HG03108 (cell line): ENCODE measurements around the gene ZFAND2A.
A peak's percentile ranks its signal among the peaks of the same experiment; 100 is the strongest.
"Not testable (repeated sequence)": the region's sequence is repeated elsewhere in the genome, so short reads cannot be mapped to it uniquely, and the experiment has no call there.

Experiments used
- ATAC-seq: cut with Tn5 transposase; IDR thresholded peaks from one replicate; pipeline ENCODE4 v1.9.1; 2021; ENCODE audit warnings: moderate library complexity; ENCODE audit not compliant: unreplicated experiment

Gene ZFAND2A

GRCh38 chr7:1175967-1176851, 16.2 kb upstream of the ZFAND2A start:
- peak; percentile 52 for ATAC-seq

DNA sequence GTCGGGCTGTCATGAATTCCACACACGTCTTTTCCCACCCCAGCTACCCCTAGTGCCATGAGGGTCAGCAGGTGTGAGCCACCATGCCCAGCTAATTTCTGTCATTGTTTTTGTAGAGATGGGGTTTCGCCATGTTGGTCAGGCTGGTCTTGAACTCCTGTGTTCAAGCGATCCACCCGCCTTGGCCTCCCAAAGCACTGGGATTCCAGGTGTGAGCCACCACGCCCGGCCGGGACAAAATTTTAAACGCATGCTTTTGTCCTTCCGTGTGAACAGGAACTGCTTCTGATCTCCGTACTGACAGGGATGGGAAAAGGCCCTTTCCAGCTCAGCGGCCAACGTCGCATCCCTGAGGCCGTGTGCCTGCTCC, 15.6 kb upstream of the ZFAND2A start:
- ATAC-seq = no peak

DNA sequence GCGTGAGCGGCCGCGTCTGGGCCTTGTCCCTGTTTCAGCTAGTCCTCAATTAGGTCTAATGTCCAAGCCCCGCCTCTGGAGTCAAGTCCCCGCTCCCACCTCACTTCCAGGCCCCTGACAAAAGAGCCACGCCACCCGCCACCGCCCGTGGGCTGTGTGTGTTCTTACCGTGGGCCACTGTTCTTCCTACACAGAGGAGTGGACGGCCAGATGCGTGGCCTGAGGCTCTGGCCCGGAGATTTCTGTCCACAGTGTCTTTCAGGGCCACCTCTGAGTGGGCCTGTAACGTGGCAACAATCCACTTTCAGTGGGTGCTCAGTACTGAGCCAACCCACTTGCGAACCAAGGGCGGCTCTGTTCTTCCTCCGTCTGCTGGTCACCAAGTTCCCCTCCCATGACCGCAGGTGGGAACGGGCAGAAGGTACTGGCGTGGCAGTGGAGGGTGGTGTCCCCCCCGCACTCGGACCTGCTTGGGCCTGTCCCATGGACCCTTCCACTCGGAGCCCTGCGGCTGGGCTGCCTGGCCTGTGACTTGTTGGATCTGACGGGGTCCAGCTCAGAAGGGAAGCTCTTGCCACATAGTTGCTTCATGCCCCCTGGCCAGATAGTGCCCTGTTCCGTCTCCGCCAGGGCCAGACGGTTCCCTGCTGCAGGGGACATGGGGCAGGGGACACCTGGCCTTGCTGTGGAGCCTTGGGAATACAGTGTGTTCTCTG, 15.0 kb upstream of the ZFAND2A start:
- no peak for ATAC-seq

GRCh38 chr7:1174002-1174401, 14.0 kb upstream of the ZFAND2A start:
- no peak for ATAC-seq

DNA sequence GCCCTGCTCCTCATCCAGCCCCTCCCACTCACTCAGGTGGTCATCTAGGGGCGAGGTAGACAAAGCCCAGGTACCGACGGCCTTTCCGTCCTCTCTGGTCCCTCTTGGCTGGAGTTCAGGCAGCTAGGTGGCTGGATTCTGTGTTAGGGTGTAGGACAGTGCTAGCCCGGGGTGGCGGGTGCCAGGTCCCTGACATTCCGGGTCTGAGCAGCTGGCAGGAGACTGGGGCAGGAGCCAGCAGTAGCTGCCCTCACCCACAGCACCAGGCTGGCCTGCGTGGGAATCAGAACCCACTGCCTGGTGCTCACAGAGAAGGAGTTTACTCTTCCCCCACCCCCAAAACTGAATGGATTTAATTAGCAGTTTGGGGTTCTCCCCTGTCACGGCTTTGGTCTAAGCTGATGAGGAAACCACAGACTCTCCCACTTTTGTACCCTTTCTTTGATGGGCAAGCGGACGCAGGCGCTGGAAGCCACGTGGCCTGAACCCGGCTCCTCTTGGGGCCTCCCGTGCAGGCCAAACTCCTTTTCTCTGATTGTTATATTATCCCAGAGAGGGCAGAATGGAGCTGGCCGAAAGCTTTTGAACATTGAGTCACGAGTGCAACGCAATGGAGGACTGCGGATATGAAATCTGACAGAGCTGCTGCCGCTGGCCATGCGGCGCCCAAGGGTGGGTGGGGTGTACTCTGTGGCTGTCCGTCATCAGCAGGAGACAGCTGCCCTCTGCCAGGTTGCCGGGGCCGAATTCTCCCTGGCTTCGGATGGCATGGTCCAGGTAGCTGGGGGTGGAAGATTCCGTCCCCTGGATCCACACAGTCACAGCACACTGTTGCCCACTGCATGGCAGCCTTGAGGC, 12.9 kb upstream of the ZFAND2A start:
- no peak for ATAC-seq

DNA sequence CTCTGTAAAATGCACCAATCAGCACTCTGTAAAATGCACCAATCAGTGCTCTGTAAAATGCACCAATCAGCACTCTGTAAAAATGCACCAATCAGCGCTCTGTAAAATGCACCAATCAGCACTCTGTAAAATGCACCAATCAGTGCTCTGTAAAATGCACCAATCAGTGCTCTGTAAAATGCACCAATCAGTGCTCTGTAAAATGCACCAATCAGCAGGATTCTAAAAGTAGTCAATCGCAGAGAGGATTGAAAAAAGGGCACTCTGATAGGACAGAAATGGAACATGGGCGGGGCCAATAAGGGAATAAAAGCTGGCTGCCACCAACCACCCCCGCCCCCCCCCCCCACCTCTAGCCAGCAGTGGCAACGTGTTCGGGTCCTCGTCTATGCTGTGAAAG, 11.5 kb upstream of the ZFAND2A start:
- not testable (repeated sequence) for ATAC-seq

DNA sequence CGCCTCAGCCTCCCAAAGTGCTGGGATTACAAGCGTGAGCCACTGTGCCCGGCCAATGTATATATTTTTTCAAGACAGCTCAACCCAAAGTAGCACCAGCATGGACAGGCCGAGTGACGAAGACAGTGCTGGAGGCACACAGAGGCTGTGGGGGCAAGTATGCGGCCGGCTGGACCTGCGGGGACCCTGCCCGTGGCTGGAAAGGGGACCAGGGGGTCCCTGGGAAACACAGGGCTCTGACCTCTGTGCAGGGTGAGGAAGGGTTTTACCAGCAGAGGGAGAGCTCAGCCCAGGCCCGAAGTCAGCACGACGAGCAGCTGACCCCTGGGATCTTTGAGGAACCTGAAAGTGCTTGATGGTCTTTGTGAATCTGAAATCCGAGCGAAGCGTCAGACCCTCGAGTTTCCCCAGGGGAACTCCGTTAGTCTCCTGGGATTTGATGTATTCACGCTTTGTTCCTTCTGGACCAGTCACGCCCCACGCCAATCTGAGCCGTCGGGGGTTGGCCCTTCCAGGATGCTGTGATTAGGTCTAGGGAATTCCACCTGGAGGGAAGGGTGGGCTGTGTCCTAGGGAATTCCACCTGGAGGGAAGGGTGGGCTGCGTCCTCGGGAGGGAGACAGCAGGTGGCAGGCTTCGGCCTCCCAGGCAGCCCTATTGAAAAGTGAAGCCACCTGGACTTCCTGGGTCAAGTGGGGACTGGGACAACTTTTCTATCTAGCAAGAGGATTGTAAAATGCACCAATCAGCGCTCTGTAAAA, 10.9 kb upstream of the ZFAND2A start:
- ATAC-seq = no peak

DNA sequence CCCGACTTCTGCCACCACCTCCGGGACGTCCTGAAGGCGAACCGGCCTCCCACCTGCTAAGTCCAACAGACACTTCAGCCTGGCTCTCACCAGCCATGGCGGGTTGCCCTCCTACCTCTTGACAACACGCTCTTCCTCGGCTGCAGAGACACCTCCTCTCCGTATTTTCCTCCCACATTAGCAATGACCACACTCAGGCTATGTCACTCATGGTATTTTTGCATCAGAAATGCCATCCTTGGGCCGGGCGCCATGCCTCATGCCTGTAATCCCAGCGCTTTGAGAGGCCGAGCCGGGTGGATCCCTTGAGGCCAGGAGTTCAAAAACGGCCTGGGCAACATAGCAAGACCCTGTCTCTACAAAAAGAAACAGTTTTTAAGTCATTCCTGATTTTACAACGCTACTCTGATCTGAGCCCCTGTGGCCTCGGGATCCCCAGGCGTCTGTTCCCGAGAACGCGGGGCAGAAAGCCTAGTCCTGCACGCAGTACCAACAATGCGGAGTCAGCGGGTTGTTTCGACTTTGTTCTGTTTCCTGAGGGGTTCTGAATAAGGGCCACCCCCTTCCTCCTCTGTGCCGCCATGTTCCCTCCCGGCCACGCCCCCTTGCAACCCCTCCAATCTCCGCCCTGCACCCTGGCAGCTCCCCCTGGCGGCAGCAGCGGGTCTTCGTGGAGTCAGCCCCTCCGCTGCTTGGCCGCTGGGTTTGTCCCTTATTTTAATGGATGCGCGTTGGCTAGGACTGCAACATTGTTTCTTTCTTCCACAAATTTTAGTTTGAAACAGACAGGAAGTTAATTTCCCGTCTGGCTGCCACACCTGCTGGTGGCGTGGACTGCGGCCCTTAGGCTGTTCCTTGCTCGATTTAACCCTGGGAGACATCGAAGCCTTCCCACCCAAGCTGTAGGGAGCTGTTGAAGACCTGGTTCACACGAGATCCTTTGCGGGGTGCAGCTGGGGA, 9.7 kb upstream of the ZFAND2A start:
- peak; percentile 90 for ATAC-seq

GRCh38 chr7:1168422-1168821, 8.4 kb upstream of the ZFAND2A start:
- ATAC-seq = no peak

DNA sequence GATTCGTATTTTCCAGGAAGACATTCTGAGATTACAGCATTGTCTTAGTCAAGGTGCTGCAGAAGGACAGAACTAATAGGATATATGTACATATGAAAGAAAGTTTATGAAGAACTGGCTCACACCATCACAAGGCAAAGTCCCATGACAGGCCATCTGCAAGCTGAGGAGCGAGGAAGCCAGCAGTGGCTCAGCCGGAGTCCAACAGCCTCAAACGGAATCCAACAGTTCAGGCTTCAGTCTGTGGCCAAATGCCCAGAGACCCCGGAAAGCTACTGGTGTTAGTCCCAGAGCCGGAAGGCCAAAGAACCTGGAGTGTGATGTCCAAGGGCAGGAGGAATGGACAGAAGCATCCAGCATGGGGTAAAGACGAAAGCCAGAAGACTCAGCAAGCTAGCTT, 4.4 kb upstream of the ZFAND2A start:
- no peak for ATAC-seq

- ATAC-seq = no peak
Measured at GRCh38 chr7:1163121-1163520, 3.1 kb upstream of the ZFAND2A start.

- no peak for ATAC-seq
Measured at GRCh38 chr7:1160670-1161021, 650 bp upstream of the ZFAND2A start.

GRCh38 chr7:1159231-1159630, 765 bp downstream of the ZFAND2A start:
- ATAC-seq = not testable (repeated sequence)

- no peak for ATAC-seq
Measured at GRCh38 chr7:1158203-1159126, 1.5 kb downstream of the ZFAND2A start.

DNA sequence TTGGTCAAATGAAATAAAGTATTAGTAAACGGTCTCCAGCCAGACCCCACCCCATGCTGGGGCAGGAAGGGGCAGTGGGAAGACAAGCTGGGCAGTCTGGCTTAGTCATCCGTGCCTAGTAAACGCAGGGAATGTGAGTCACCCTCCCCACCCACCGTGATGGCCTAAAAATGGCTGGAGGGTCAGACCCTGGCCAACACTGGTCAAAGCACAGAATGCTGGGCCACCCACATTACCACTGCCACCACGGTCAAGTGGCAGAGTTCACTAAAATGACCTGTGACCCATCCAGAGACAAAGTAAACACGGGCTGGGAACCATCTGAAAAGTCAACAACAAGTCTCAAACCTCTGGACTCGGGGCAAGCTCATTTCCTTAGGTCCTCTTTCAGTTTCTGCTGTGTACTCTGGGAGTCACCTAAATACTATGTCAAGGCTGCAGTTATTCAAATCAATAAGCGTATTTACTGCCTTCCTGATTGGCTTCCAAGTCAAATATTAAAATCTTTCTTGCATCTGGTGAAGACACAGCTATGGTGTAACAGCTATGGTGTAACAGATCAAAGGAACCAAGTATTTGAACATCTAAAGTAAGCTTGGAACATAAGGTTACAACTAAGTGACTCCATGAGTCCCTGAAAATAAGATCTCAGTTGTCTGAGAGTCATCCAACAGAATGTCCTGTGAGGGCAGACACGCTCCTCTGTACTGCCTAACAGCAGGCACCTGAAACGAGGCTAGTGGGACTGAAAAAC, 3.0 kb downstream of the ZFAND2A start:
- no peak for ATAC-seq

GRCh38 chr7:1155818-1156781, 3.9 kb downstream of the ZFAND2A start:
- ATAC-seq = not testable (repeated sequence)
